ENCODE measurements around the gene MOV10L1.

Gene MOV10L1

GRCh38 chr22:50205781-50206569, 116.2 kb downstream of the MOV10L1 start:
- TF ChIP-seq TAF1 (IDR thresholded peaks at IDR 0.05; ENCODE audit: low read depth) (no peak), EGR1 (IDR thresholded peaks at IDR 0.05) (no peak), YY1 (IDR thresholded peaks at IDR 0.05; ENCODE audit: low read depth) (no peak), CREB1 (IDR thresholded peaks at IDR 0.05; ENCODE audit: low read depth) (no peak), FOXM1 (IDR thresholded peaks at IDR 0.05; ENCODE audit: borderline replicate concordance, low read depth) (no peak), TCF12 (IDR thresholded peaks at IDR 0.05; ENCODE audit: low read depth) (no peak), ZBTB7A (IDR thresholded peaks at IDR 0.05; ENCODE audit: low read depth) (no peak), RAD21 (IDR thresholded peaks at IDR 0.05; ENCODE audit: low read depth) (no peak), TEAD4 (IDR thresholded peaks at IDR 0.05) (no peak), EP300 (IDR thresholded peaks at IDR 0.05; ENCODE audit: borderline replicate concordance) (no peak), NFIC (IDR thresholded peaks at IDR 0.05) (no peak), REST (IDR thresholded peaks at IDR 0.05; ENCODE audit: low read depth) (no peak), CEBPB (IDR thresholded peaks at IDR 0.05) (no peak)
- TF ChIP-seq, protein P1, sequence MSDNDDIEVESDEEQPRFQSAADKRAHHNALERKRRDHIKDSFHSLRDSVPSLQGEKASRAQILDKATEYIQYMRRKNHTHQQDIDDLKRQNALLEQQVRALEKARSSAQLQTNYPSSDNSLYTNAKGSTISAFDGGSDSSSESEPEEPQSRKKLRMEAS (IDR thresholded peaks at IDR 0.05): no peak
- TF ChIP-seq, protein P2, sequence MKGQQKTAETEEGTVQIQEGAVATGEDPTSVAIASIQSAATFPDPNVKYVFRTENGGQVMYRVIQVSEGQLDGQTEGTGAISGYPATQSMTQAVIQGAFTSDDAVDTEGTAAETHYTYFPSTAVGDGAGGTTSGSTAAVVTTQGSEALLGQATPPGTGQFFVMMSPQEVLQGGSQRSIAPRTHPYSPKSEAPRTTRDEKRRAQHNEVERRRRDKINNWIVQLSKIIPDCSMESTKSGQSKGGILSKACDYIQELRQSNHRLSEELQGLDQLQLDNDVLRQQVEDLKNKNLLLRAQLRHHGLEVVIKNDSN (IDR thresholded peaks at IDR 0.05): no peak

DNA sequence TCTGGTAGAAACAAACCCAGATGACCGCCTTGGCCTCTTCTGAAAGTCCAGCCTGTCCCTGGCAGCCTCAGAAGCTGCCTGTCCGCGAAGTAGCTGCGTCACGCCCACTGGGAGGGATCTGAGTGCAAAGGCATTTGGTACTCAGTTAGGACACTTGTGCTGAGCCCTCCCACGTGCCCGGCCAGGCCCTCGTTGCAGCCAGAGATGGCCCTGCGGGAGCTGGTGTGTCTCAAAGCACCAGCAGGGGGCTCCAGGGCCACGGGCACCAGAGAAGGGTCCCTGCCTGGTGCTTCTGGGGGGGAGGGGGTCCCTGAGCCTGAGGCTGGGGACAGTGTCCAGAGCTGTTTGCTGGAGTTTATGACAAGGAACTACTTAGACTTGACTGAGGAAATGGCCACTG, 116.8 kb downstream of the MOV10L1 start:
- no peak for TF ChIP-seq CEBPB (IDR thresholded peaks at IDR 0.05)
- TF ChIP-seq TAF1 (IDR thresholded peaks at IDR 0.05; ENCODE audit: low read depth): no peak
- TF ChIP-seq, protein P2 (IDR thresholded peaks at IDR 0.05): peak; percentile 30; the same call in 1 of the 2 replicates
- TF ChIP-seq, protein P1 (IDR thresholded peaks at IDR 0.05): 0 out of 2 replicates have a peak, but pooled peaks have one; percentile 19
- TF ChIP-seq ZBTB7A (IDR thresholded peaks at IDR 0.05; ENCODE audit: low read depth): no peak
- peak; percentile 32; the same call in 1 of the 2 replicates for TF ChIP-seq RAD21 (IDR thresholded peaks at IDR 0.05; ENCODE audit: low read depth)
- no peak for TF ChIP-seq EP300 (IDR thresholded peaks at IDR 0.05; ENCODE audit: borderline replicate concordance)

GRCh38 chr22:50207383-50208140, 117.8 kb downstream of the MOV10L1 start:
- TF ChIP-seq, protein P2 (IDR thresholded peaks at IDR 0.05): no peak
- TF ChIP-seq TCF12 (IDR thresholded peaks at IDR 0.05; ENCODE audit: low read depth) (no peak), RAD21 (IDR thresholded peaks at IDR 0.05; ENCODE audit: low read depth) (no peak), TAF1 (IDR thresholded peaks at IDR 0.05; ENCODE audit: low read depth) (no peak), NFIC (IDR thresholded peaks at IDR 0.05) (no peak), EP300 (IDR thresholded peaks at IDR 0.05; ENCODE audit: borderline replicate concordance) (no peak), FOXM1 (IDR thresholded peaks at IDR 0.05; ENCODE audit: borderline replicate concordance, low read depth) (no peak), EGR1 (IDR thresholded peaks at IDR 0.05) (no peak), CREB1 (IDR thresholded peaks at IDR 0.05; ENCODE audit: low read depth) (no peak), YY1 (IDR thresholded peaks at IDR 0.05; ENCODE audit: low read depth) (no peak)
- TF ChIP-seq, protein P1 (IDR thresholded peaks at IDR 0.05): no peak

DNA sequence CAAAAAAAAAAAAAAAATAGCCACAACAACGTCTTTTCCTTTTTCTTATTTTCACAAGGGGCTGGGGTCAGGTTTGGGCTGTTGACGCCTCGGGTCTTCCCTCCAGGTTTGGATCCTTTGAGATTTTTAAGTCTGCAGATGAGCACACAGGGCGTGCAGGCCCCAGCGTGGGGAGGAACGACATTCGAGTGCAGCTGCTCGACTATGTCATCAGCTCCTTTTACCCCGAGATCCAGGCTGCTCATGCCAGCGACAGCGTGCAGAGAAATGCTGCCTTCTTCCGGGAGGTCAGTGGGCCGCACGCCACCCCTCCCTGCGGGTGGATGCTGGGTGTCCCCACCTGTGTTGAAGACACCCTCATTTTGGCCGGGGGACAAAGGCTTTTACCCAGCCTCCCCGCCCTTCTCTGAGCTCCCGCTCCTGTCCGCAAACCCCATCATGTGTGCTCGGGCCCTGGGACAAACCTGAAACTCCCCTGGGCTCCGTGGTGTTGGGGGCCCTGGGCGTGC, 118.7 kb downstream of the MOV10L1 start:
- TF ChIP-seq NFIC (IDR thresholded peaks at IDR 0.05): no peak
- TF ChIP-seq, protein P2 (IDR thresholded peaks at IDR 0.05): no peak
- TF ChIP-seq REST (IDR thresholded peaks at IDR 0.05; ENCODE audit: low read depth): no peak
- no peak for TF ChIP-seq EP300 (IDR thresholded peaks at IDR 0.05; ENCODE audit: borderline replicate concordance)
- TF ChIP-seq ZBTB7A (IDR thresholded peaks at IDR 0.05; ENCODE audit: low read depth): no peak
- TF ChIP-seq CREB1 (IDR thresholded peaks at IDR 0.05; ENCODE audit: low read depth): no peak
- TF ChIP-seq RAD21 (IDR thresholded peaks at IDR 0.05; ENCODE audit: low read depth): no peak
- no peak for TF ChIP-seq TEAD4 (IDR thresholded peaks at IDR 0.05)
- TF ChIP-seq EGR1 (IDR thresholded peaks at IDR 0.05): no peak
